Stimulated activated CD4-positive, alpha-beta T cell treated with anti-CD3 and anti-CD28 coated beads, Interleukin-1b, Interleukin-23, amount 100 ng/mL, for 1 hour (primary cell): ENCODE measurements around the gene IL23R.
A peak's percentile ranks its signal among the peaks of the same experiment; 100 is the strongest.
"Not testable (repeated sequence)": the region's sequence is repeated elsewhere in the genome, so short reads cannot be mapped to it uniquely, and the experiment has no call there.

Experiments used
- DNase-seq, 2 donors: peaks; one replicate each; pipeline ENCODE4 v3.0.0-alpha.2; 2020; ENCODE audit warnings: low read depth in 2 of 2

IL23R gene

DNA sequence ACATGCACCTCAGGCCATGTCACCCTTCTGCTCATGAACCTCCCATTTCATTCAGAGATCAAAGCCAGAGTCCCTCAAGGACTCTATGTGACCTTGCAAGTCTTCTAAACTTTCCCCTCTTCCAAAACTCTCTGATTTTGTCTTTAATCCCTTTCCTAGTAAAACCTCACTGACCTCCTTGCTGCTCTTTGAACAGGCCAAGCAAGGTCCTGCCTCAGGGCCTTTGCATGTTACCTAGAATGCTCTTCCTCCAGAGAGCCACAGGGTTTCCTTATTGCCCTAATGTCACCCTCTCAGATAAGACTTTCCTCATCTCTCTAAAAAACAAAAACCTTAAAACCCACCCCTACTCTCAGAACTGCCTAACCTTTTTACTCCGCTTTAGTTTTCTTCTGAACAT is 26.6 kb downstream of the IL23R start:
- no peak for DNase-seq

DNA sequence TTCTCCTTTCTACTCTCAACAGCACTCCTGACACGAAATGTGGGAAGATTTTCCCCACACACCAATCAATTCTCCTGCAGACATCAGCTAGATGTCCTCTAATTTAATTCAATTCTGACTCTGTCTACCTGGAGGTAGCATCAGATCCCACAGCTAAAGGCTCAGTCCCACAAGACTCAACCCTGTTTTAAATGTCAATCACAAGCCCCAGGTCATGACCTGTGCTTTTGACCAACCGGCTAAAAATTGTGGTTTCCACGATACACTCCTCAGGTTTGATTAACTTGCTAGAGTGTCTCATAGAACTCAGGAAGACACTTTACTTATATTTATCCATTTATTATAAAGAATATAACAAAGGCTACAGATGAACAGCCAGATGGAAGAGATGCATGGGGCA is 27.4 kb downstream of the IL23R start:
- DNase-seq = no peak

DNA sequence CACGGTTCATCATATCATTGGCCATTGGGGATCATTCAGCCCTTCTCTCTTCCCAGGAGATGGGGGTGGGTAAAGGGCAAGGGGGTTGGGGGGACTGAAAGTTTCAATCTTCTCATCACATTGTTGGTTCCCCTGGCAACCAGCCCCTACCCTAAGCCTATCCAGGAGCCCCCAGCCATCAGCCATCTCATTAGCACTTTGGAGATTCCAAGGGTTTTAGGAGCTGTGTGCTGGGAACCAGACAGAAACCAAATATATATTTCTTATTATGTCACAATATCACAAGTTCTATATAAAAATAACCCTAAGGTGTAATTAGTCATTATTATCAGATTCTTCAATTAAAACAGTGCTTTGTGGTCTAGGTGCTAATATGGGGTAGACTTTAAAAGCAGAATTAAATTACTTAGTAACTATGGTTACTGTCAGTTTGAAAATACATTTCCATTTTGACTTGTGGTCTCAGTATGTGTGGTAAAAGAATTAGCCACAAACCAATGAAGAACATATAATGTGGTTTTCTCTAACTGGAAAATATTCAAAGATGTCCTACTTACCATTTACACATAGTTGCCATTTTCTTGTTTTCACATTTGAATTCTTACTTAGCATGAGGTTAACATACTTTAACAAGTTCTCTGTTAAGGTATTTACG is 28.1 kb downstream of the IL23R start:
- no peak for DNase-seq

DNA sequence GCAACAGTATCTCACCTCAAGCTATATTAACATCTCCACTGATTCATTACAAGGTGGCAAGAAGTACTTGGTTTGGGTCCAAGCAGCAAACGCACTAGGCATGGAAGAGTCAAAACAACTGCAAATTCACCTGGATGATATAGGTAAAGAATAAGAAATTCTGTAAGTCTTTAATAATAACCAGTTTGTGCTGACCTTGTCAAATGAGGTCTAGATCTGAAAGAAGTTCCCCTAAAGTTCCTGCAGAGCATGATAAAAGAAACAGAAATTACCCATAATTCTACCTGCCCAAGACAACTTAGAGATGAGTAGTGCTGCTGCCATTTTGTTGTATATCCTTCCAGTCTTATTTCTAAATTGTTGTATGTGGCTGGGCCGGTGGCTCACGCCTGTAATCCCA is 34.5 kb downstream of the IL23R start:
- DNase-seq = no peak

DNA sequence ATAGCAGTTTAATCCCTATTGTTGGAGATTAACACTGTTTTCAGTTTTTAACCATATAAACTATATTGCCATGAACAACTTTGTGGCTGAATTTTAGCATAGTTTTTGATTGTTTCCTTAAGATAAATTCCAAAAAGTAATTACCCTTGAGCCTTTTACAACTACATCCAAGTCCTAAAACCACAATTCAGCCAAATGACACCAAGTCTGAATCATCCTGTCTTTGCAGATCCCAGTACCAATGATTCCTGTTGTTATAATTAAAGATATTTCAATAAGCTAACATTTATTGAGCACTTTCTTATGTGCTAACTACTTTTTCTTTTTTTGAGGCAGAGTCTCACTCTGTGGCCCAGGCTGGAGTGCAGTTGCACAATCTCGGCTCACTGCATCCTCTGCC is 35.6 kb downstream of the IL23R start:
- no peak for DNase-seq

DNA sequence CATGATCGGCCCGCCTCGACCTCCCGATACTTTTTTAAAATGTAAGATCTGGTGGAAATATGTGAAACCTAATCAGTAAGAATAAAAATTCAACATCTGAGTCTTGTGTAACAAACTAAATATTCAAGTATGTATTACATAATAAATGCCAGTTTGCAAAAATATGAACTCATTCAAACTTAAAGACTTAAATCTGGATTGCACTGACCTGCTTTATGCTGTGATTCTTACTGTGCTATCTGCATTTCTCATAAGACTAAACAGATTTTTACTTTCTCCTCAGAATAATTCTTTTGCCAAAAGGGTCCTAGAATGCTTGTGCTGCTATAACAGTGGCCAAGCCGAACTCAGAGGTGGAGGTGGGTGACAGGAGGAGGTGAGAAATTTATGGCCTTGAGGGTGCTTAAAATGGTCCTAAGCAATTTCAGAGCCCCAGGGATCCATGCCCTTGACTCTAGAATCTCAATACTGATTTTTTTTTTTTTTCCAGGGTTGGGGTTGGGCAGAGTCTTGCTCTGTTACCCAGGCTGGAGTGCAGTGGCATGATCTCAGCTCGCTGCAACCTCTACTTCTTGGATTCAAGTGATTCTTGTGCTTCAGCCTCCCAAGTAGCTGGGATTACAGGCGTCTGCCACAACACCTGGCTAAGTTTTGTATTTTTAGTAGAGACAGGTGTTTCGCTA is 38.2 kb downstream of the IL23R start:
- DNase-seq = no peak

DNA sequence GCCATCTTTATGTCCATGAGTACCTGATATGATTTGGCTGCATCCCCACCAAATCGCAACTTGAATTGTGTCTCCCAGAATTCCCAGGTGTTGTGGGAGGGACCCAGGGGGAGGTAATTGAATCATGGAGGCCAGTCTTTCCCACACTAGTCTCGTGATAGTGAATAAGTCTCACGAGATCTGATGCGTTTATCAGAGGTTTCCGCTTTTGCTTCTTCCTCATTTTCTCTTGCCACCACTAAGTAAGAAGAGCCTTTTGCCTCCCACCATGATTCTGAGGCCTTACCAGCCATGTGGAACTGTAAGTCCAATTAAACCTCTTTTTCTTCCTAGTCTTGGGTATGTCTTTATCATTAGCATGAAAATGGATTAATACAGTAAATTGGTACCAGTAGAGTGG is 41.1 kb downstream of the IL23R start:
- not testable (repeated sequence) for DNase-seq

DNA sequence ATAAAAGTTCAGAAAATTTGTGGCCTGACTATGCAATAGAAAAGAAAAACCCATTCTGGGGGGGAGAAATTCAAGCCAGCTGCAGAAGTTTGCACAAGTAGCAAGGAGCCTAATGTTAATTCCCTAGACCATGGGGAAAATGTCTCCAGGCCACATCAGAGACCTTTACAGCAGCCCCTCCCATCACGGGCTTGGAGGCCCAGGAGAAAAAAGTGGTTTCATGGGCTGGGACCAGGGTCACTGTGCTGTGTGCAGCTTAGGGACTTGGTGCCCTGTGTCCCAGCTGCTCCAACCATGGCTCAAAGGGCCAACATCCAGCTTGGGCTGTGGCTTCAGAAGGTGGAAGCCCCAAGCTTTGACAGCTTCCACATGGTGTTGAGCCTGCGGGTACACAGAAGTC is 42.0 kb downstream of the IL23R start:
- DNase-seq = no peak

DNA sequence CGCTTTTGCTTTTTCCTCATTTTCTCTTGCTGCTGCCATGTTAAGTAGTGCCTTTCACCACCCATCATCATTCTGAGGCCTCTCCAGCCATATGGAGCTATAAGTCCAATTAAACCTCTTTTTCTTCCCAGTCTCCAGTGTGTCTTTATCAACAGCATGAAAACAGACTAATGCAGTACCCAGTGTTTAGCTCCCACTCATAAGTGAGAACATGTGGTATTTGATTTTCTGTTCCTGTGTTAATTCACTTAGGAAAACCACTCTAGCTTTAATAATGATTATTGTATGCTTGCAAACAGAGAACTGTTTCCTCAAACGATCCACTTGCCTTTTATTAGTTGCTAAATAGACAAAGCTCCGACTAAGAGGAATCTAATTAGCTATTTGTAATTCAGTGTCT is 43.3 kb downstream of the IL23R start:
- DNase-seq = no peak

DNA sequence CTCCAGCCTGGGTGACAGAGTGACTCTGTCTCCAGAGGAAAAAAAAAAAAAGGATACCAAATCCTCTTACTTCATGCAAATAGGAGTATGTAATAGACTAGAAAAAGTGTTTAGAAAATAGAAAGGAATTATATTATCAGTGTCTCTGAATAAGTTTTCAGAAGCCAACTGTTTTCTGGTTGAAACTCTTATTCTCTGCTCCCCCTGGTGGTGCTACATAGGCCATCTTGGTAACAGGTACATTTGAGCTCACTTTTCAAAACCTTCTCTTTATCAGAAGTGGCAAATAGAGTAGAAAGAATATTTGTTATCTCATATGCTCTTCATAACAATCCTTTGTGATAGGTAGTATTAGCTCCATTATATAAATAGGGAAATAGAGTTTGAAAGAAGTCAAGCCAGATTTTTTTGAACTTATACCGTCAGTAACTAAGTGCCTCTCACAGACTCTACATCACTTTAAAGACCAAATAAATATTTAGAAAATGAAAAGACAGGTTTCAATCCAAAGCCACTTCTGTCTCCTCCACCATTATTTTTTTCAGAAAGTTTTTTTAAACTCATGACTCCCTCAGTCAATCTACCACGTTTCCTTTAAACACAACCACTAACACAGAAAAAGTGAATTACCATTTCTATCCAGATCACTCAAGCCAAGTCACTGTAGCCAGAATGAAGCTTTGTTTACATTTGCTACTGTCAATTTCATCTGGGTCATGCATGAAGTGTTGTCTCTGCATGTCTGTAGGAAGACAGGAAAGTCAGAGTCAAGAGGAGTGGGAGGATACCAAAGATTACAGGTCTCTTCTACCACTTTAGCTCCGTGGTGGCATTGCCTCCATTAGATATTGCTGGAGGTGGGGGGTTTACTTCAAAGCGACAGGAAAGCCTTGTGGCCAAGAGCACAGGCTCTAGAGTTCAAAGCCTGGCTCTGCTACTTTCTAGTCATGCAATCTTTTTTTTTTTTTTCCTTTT is 45.6 kb downstream of the IL23R start:
- peak in 1 of 2 donors; percentile 18 for DNase-seq

DNA sequence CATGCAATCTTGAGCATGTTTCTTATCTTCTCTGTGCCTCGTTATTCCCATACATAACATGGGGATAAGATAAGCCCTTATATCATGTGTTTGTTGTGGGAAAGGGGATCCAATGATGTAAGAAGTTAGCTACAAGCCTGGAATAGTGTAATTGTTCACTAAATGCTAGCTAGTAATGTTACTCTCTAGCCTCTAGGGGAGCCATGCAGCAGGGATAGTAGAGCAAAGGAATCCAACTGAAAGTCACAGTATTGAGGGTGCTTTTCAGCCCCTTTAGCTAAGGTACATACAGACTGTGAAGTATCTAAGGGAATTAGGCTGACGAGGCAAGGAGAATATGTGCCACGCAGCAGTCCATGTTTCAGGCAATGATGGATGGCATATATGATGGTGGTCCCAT is 46.9 kb downstream of the IL23R start:
- no peak for DNase-seq

DNA sequence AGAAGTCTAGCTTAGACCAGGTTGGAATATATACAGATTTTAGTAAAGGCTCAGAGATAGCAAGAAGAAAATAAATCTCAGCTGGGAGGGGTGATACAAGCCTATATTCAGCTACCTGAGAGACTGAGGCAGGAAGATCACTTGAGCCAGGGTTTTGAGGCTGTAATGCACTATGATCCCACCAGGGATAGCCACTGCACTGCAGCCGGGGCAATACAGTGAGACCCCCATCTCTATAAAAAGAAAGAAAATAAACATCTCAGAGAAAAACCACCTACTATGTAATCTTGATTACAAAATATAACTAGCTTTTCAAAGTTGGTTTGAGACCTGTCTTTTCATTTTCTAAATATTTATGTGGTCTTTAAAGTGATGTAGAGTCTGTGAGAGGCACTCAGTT is 47.7 kb downstream of the IL23R start:
- DNase-seq = no peak

DNA sequence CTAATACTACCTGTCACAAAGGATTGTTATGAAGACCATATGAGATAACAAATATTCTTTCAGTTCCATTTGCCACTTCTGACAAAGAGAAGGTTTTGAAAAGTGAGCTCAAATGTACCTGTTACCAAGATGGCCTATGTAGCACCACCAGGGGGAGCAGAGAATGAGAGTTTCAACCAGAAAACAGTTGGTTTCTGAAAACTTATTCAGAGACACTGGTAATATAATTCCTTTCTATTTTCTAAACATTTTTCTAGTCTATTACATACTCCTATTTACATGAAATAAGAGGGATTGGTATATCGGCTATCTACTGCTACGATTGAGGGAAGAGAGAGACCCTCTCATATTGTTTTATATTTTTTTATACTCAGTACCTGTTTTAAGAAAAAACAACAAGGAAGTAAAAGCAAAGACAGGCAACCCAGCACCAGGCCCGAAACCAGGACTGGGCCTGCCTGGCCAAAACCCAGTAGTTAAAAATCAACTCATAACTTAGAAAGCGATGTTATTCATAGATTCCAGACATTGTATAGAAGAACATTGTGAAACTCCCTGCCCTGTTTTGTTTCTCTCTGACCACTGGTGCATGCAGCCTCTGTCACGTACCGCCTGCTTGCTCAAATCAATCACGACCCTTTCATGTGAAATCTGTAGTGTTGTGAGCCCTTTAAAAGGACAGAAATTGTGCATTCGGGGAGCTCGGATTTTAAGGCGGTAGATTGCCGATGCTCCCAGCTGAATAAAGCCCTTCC is 48.3 kb downstream of the IL23R start:
- peak in 1 of 2 donors; percentile 24 for DNase-seq

DNA sequence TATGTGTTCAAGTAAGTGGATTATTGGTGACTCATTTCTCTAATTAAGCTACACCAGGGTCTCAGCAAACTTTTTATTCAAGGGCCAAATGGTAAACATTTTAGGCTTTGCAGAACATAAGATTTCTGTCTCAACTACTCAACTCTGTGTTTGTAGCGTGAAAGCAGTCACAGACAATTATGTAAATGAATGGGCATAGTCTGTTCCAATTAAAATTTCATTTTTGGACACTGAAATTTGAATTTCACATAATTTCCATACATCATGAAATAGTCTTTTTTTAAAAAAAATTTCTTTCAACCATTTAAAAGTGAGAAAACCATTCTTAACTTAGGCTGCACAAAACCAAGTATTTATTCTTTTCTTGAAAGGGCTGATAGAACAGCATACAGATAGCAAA is 50.1 kb downstream of the IL23R start:
- no peak for DNase-seq

DNA sequence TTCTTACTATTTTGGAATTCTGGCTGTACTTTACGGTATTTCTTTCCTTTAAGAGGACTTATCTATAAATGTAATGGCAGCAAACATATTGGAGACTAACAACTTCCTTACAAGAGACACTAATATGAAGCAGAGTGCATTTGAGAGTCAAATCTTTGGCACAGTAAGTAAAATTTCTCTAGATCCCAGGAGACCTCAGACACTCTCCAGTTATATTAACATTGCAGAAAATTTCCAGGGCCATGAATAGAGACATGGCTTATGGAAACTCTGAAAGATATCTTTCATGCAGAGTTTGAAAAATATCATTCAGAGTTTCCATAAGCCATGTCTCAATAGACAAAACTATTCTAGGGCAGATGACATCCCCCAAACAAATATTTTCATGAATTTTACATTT is 51.2 kb downstream of the IL23R start:
- no peak for DNase-seq

DNA sequence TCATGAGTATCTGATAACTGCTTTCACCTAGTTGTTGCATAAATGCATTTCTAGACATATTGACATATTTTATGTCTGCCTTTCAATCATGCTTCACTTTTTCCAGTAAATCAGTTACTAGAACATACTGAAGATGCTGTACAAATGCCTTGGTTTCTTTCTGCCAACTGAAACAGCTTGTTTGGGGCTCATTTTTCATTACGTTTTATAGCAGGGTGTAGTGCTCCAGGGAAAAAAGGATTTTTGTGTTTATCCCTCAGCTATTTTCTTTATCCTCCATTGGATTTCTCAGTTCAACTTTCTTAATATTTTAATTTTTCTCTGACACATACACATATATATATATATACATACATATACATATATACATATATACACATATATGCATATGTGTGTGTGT is 51.7 kb downstream of the IL23R start:
- DNase-seq = no peak

DNA sequence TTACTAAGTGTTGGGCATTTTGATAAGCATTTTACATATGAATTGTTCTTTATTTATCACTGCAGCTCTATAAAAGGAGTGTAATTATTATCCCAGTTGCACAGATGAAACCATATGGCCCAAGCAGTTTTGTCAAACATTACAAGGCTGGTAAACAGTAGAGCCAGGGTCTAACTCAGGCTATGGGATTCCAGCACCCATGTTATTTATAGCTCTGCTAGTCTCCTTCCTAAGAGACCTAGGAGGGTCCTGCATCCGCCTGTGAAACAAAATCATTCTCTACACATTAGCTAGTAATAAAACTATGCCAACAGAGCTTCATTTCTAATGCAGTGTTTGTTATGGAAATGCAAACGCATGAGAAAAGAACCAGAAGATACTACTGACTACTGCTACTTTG is 58.6 kb downstream of the IL23R start:
- no peak for DNase-seq

DNA sequence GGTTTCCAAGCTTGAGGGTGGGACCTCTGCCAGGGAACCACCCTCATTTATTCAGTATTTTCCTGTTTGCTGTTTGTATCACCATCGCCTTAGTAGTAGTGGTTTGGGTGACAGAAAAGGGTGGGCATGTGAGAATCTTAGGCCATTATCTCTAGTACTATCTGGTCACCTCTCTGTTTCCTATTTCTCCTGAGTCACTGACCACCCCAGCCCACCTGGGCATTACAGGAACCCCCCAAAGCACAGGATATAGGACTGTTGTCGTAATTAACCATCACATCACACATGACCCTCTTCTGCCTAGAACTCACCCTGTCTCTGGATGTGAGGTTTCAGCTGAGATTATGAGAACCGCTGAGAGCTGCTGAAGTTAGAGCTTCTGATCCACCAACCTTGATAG is 60.4 kb downstream of the IL23R start:
- DNase-seq = no peak

DNA sequence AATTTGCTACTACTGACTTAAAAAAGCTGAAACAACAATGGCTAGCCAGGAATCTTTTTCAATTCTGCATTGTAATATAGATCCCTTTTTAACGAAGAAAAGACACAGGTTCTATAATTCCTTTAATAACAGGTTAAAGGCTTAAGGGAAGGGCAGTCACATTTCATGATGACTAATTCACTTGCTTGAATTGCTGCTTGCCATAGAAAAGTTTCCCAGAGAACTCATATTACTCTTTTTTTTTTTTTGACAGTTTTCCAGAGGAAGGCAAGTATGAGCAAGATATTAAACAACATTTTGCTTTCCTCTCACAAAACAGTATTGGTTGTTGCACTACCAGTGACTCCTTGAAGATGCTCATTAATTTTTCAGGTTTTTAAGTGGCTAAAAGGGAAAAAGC is 60.9 kb downstream of the IL23R start:
- no peak for DNase-seq

DNA sequence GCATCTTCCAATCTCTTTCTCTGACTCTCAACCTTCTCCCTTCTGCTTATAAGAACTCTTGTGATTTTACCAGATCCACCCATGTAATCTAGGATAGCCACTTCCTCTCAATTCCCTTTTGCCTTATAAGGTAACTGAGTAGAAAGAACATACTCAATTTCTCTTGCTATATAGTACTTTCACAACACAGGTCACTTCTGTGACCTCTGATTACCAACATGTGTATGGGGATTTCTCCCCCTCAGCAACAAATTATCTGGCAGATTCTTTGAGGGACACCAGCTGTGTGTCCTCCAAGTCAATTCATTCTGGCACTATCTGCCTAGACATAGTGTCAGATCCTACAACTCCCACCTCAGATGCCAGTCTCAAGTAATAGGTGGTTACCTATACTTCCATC is 62.5 kb downstream of the IL23R start:
- no peak for DNase-seq

DNA sequence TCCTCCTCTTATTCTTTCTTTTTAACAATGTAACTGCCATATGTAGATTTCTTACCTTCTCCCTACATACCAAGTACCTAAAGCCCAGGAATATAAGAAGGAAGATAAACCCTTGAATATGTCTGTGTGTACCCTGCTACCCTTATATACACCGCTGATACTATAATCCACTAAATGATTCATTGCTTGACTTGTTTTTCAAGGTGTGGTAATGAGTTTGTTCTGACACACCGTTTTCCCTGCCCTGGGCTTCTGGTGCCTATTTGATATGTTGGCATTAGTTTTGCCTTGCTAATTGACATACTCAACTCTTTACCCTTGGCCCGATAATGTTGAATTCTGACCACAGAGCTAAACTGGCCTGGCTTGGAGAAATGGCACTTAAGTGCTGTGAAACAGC is 64.3 kb downstream of the IL23R start:
- no peak for DNase-seq

DNA sequence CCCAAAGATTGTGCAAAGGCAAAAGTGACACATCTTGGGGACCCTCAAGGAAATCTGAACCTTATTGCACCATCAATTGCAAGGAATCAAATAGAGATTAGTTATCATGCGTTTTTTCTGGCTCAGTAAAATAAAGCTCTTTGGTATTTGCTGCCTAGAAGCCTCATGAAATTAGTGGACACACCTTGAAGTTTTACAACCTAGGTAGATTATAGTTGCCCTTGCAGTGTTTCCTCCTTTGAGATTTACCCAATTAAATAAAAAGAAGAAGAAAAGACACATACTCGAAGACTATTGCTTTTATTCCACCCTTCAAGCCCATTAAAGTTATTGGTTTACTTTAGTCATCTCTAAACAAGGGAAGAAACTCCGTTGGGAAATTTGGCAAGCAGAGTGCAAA is 70.0 kb downstream of the IL23R start:
- no peak for DNase-seq
